Measurements from ENCODE around the gene TCEA3.

TCEA3 gene

GRCh38 chr1:23449306-23449705 is 24.8 kb upstream of the TCEA3 start:
- H3K27ac ChIP-seq (replicated peaks) = no peak overlapping the region
- H3K4me3 ChIP-seq (replicated peaks; ENCODE audit: insufficient read depth, low read length) = no peak overlapping the region
- H3K27me3 ChIP-seq (ENCODE audit: insufficient read depth, poor library complexity, severe bottlenecking) = peaks cover 7% of the 10 kb centered on the region
- TF ChIP-seq GABPA (IDR thresholded peaks at IDR 0.05; ENCODE audit: low read depth) (no peak), SPI1 (IDR thresholded peaks at IDR 0.05; ENCODE audit: borderline replicate concordance, low read depth) (no peak)
- no peak for DNase-seq (ENCODE audit: low read depth in 1 of 2, low spot score in 1 of 2)

- peaks cover 7% of the 10 kb centered on the region for H3K27me3 ChIP-seq (ENCODE audit: insufficient read depth, poor library complexity, severe bottlenecking)
- no peak overlapping the region for H3K4me3 ChIP-seq (replicated peaks; ENCODE audit: insufficient read depth, low read length)
- no peak overlapping the region for H3K27ac ChIP-seq (replicated peaks)
- TF ChIP-seq SPI1 (IDR thresholded peaks at IDR 0.05; ENCODE audit: borderline replicate concordance, low read depth) = no peak
- no peak for TF ChIP-seq POLR2AphosphoS5 (IDR thresholded peaks at IDR 0.05; ENCODE audit: low read depth)
- no peak for TF ChIP-seq REST (IDR thresholded peaks at IDR 0.05; ENCODE audit: insufficient replicate concordance, low read depth)
- TF ChIP-seq GABPA (IDR thresholded peaks at IDR 0.05; ENCODE audit: low read depth) = no peak
- TF ChIP-seq CTCF (IDR thresholded peaks at IDR 0.05; ENCODE audit: insufficient read depth, low read length) = no peak
- no peak for DNase-seq (ENCODE audit: low read depth in 1 of 2, low spot score in 1 of 2)
Observed at GRCh38 chr1:23448846-23449245, 24.3 kb upstream of the TCEA3 start.

GRCh38 chr1:23446661-23447310 is 22.2 kb upstream of the TCEA3 start:
- TF ChIP-seq CTCF (IDR thresholded peaks at IDR 0.05; ENCODE audit: insufficient read depth, low read length) (no peak), GABPA (IDR thresholded peaks at IDR 0.05; ENCODE audit: low read depth) (no peak), REST (IDR thresholded peaks at IDR 0.05; ENCODE audit: insufficient replicate concordance, low read depth) (no peak), POLR2AphosphoS5 (IDR thresholded peaks at IDR 0.05; ENCODE audit: low read depth) (no peak), SPI1 (IDR thresholded peaks at IDR 0.05; ENCODE audit: borderline replicate concordance, low read depth) (no peak)
- no peak overlapping the region for H3K27ac ChIP-seq (replicated peaks)
- peaks cover 7% of the 10 kb centered on the region for H3K27me3 ChIP-seq (ENCODE audit: insufficient read depth, poor library complexity, severe bottlenecking)
- no peak overlapping the region for H3K4me3 ChIP-seq (replicated peaks; ENCODE audit: insufficient read depth, low read length)
- DNase-seq (ENCODE audit: low read depth in 1 of 2, low spot score in 1 of 2) = no peak

- no peaks in the 10 kb centered on the region for H3K27me3 ChIP-seq (ENCODE audit: insufficient read depth, poor library complexity, severe bottlenecking)
- DNase-seq (ENCODE audit: low read depth in 1 of 2, low spot score in 1 of 2) = no peak
- H3K4me3 ChIP-seq (replicated peaks; ENCODE audit: insufficient read depth, low read length) = no peak overlapping the region
- no peak for TF ChIP-seq REST (IDR thresholded peaks at IDR 0.05; ENCODE audit: insufficient replicate concordance, low read depth)
- H3K27ac ChIP-seq (replicated peaks) = no peak overlapping the region
Observed at GRCh38 chr1:23444596-23445390, 20.2 kb upstream of the TCEA3 start.

Data from HL-60 (cell line).